Type B pancreatic cell (in vitro differentiated cells): ENCODE results near the gene ZNF681. TPM values are rescaled to one million over a fixed set of nuclear protein-coding genes. Genes with fewer than 3 reads are reported as not detected.
"Not testable (repeated sequence)": the region's sequence is repeated elsewhere in the genome, so short reads cannot be mapped to it uniquely, and the experiment has no call there.

Experiments
- DNase-seq: peaks from one replicate; pipeline ENCODE4 v3.0.0; 2021; ENCODE audit warnings: mixed read lengths; ENCODE audit not compliant: unreplicated experiment; ENCODE audit errors: extremely low spot score
- H3K27ac Mint-ChIP-seq: 2 replicates; pipeline ENCODE4 v1.8.0; 2021; ENCODE audit warnings: mild to moderate bottlenecking, mixed read lengths
- H3K27me3 Mint-ChIP-seq: 2 replicates; pipeline ENCODE4 v1.8.0; 2021; ENCODE audit warnings: mixed read lengths
- H3K36me3 Mint-ChIP-seq: 2 replicates; pipeline ENCODE4 v1.8.0; 2021; ENCODE audit warnings: mixed read lengths
- H3K4me1 Mint-ChIP-seq: one replicate; pipeline ENCODE4 v1.8.0; 2021; ENCODE audit warnings: mixed read lengths; ENCODE audit not compliant: unreplicated experiment
- H3K4me3 Mint-ChIP-seq: 2 replicates; pipeline ENCODE4 v1.8.0; 2021; ENCODE audit warnings: mild to moderate bottlenecking, mixed read lengths
- H3K9me3 Mint-ChIP-seq: 2 replicates; pipeline ENCODE4 v1.8.0; 2021; ENCODE audit warnings: mixed read lengths
- total RNA-seq: library from RNA; stranded (reverse); gene quantifications from 2 replicates; pipeline ENCODE4 v1.2.1, GENCODE V29; 2021; ENCODE audit warnings: low replicate concordance
- TF ChIP-seq, protein P1 (sequence below): fragments of 200-600 bp; sonication (generic); conservative IDR thresholded peaks from 2 replicates; pipeline ENCODE4 v1.5.0; 2021; ENCODE audit warnings: antibody characterized with exemption, mild to moderate bottlenecking

ZNF681 gene
- total RNA-seq, 1 donor from 2014 or later = 8.5 TPM

DNA sequence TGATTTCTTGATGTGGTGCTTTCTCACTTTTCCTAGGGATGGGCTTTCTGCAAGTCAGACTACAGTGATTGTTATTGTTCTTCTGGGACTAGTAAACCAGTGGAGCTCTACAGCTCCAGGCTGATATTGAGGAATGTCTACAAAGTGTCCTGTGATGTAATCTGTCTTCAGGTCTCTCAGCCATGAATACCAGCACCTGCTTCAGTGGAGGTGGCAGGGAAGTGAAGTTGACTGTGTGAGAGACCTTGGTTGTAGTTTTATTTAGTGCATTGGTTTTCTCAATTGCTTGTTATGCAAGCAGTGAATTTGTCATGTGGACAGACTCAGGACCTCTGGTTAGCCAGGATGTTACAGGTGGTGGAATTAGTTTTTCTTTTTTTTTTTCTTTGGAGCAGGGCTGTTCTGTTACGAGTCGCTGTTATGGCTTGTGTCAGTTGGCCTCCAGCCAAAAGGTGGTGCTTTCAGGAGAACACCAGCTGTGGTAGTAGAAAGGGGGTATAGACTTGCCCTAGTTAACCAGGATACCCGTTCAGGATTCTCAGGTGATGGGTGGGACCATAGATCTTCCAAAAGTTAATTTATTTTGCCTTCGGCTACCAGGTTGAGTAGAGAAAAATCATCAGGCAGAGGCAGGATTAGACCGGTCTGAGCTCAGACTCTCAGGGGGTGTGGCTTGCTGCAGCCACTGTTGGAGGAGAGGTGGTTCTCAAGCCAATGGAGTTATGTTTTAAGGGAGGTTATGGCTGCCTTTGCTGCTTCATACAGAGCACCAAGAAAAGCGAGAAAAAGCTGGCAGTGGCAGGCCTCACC is 59.8 kb downstream of the ZNF681 start:
- TF ChIP-seq, protein P1, sequence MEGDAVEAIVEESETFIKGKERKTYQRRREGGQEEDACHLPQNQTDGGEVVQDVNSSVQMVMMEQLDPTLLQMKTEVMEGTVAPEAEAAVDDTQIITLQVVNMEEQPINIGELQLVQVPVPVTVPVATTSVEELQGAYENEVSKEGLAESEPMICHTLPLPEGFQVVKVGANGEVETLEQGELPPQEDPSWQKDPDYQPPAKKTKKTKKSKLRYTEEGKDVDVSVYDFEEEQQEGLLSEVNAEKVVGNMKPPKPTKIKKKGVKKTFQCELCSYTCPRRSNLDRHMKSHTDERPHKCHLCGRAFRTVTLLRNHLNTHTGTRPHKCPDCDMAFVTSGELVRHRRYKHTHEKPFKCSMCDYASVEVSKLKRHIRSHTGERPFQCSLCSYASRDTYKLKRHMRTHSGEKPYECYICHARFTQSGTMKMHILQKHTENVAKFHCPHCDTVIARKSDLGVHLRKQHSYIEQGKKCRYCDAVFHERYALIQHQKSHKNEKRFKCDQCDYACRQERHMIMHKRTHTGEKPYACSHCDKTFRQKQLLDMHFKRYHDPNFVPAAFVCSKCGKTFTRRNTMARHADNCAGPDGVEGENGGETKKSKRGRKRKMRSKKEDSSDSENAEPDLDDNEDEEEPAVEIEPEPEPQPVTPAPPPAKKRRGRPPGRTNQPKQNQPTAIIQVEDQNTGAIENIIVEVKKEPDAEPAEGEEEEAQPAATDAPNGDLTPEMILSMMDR = no peak
- no peak for DNase-seq
- Mint-ChIP-seq H3K9me3 (peaks cover 4% of the 10 kb centered on the region), H3K36me3 (no peaks in the 10 kb centered on the region), H3K4me1 (peaks cover 10% of the 10 kb centered on the region), H3K27ac (peak overlapping the region; percentile 89), H3K4me3 (peak overlapping the region; percentile 82), H3K27me3 (no peaks in the 10 kb centered on the region)

DNA sequence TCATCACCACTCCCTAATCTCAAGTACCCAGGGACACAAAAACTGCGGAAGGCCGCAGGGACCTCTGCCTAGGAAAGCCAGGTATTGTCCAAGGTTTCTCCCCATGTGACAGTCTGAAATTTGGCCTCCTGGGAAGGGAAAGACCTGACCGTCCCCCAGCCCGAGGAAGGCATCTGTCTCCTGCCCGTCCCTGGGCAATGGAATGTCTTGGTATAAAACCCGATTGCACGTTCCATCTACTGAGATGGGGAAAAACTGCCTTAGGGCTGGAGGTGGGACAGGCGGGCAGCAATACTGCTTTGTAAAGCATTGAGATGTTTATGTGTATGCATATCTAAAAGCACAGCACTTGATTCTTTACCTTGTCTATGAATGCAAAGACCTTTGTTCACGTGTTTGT is 65.8 kb downstream of the ZNF681 start:
- not testable (repeated sequence) for H3K4me1 Mint-ChIP-seq, H3K9me3 Mint-ChIP-seq, H3K27ac Mint-ChIP-seq, H3K4me3 Mint-ChIP-seq, H3K27me3 Mint-ChIP-seq, H3K36me3 Mint-ChIP-seq, DNase-seq

Other genes with a start within 250 kb of the ZNF681 start
- gene ZNF675, start 71.7 kb downstream of the ZNF681 start, total RNA-seq = 19.6 and 19.7 TPM in 2 replicates
- 4.2 and 6.8 TPM in 2 replicates for gene ZNF726, start 156.0 kb upstream of the ZNF681 start, total RNA-seq